Right lobe of liver (tissue), 4 donors: Measurements from ENCODE around the gene LDB1.

Source experiments
- POLR2A ChIP-seq: fragments of 450-650 bp; IDR thresholded peaks from one replicate; pipeline ENCODE4 v1.6.1; 2017; ENCODE audit warnings: antibody characterized with exemption, mild to moderate bottlenecking
- TF ChIP-seq, protein P1 (sequence below), 4 donors: fragments of 200-600 bp in 3 of 4; fragments of 450-650 bp in 1 of 4; IDR thresholded peaks; one replicate each; pipeline versions ENCODE4 v1.5.1 to v1.8.0; 2016 to 2022; ENCODE audit warnings: antibody characterized with exemption in 4 of 4, mild to moderate bottlenecking in 2 of 4
- donor health status: DM: no; HTN: no; CAD: no.
- donor health status: DM: no; HTN: no; CAD: no.
- donor health status: DM: no; HTN: yes; CAD: no.

DNA sequence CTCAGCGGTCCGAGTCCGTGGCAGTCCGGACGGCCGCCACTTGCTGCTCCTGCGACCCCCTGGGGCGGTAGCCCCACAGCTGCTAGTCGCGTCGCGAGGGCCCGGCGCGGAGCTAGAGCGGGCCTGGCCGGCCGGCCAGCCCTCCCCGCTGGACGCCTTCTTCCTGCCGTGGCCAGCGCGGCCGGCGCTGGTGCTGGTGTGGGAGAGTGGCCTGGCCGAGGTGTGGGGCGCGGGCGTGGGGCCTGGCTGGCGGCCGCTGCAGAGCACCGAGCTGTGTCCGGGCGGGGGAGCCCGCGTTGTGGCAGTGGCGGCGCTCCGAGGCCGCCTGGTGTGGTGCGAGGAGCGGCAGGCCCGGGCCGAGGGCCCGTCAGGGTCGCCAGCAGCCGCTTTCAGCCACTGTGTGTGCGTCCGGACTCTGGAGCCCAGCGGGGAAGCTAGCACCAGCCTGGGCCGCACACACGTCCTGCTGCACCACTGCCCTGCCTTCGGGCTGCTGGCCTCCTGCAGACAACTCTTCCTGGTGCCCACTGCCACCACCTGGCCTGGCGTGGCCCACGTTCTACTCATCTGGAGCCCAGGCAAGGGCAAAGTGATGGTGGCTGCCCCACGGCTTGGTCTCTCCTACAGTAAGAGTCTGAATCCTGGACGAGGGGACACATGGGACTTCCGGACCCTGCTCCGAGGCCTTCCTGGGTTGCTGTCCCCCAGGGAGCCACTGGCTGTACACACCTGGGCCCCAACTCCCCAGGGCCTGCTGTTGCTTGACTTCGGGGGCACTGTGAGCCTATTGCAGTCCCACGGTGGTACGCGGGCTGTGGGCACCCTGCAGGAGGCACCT lies 54.4 kb downstream of the LDB1 start:
- TF ChIP-seq, protein P1, sequence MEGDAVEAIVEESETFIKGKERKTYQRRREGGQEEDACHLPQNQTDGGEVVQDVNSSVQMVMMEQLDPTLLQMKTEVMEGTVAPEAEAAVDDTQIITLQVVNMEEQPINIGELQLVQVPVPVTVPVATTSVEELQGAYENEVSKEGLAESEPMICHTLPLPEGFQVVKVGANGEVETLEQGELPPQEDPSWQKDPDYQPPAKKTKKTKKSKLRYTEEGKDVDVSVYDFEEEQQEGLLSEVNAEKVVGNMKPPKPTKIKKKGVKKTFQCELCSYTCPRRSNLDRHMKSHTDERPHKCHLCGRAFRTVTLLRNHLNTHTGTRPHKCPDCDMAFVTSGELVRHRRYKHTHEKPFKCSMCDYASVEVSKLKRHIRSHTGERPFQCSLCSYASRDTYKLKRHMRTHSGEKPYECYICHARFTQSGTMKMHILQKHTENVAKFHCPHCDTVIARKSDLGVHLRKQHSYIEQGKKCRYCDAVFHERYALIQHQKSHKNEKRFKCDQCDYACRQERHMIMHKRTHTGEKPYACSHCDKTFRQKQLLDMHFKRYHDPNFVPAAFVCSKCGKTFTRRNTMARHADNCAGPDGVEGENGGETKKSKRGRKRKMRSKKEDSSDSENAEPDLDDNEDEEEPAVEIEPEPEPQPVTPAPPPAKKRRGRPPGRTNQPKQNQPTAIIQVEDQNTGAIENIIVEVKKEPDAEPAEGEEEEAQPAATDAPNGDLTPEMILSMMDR (IDR thresholded peaks at IDR 0.05) = no peak
- TF ChIP-seq POLR2A = peak; percentile 11
